ENCODE measurements around the gene SYNGAP1. TPM values are rescaled to one million over a fixed set of nuclear protein-coding genes. Genes with fewer than 3 reads are reported as not detected.

The SYNGAP1 gene
- total and polyA plus RNA-seq, 2 experiments from 2014 or later = 0.65 to 2.8 TPM

DNA sequence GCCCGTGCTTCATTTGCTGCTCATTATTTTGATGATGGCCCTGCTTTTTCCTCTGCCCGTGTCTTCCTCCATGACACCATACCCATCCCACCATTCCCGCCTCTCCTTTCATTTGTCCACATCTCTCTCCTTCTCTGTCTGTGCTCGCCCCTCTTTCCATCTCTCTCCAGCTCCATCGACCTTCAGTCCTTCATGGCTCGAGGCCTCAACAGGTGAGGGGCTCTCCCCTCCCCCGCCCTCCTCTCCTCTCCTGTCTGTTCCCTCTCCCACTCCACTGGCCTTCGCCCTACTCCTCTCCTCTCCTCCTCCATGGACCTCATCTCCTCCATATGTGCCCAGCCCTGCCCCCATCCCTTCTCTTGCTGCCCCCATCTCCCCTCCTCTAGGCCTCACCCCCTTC is 22.4 kb downstream of the SYNGAP1 start:
- WGBS, 2 experiments (ENCODE audit: low coverage in 1 of 2, low lambda C conversion rate in 2 of 2, missing lambda C conversion rate in 2 of 2) = 85 to 89% methylated on average over 6 to 8 of the region's 8 CpGs
- H3F3A ChIP-seq (ENCODE audit: insufficient read depth) = no peaks in the 10 kb centered on the region
- no peaks in the 10 kb centered on the region for H3K79me2 ChIP-seq (ENCODE audit: insufficient read depth)
- no peaks in the 10 kb centered on the region for H3K4me1 ChIP-seq (ENCODE audit: insufficient read depth)
- H3K27ac ChIP-seq = no peak overlapping the region
- H3K4me3 ChIP-seq = no peak overlapping the region
- no peaks in the 10 kb centered on the region for H3K9me3 ChIP-seq (ENCODE audit: low read depth)
- in situ Hi-C loops (cut with MboI) = no loop called here
- H4K20me1 ChIP-seq (ENCODE audit: insufficient read depth) = no peaks in the 10 kb centered on the region
- H2AFZ ChIP-seq = no peak overlapping the region
- H3K27me3 ChIP-seq (replicated peaks; ENCODE audit: insufficient read depth) = no peaks in the 10 kb centered on the region
- H3K36me3 ChIP-seq (ENCODE audit: low read depth) = peaks cover 6% of the 10 kb centered on the region; the same call in 1 of the 2 replicates
- H3K9ac ChIP-seq = no peak overlapping the region
- no peak for TF ChIP-seq EZH2 (IDR thresholded peaks at IDR 0.05; ENCODE audit: insufficient read depth, poor library complexity, severe bottlenecking)
- H3K9me2 ChIP-seq (ENCODE audit: insufficient read depth) = no peaks in the 10 kb centered on the region
- no peak overlapping the region for H3K4me2 ChIP-seq (ENCODE audit: unreplicated experiment)
- no peak for DNase-seq

DNA sequence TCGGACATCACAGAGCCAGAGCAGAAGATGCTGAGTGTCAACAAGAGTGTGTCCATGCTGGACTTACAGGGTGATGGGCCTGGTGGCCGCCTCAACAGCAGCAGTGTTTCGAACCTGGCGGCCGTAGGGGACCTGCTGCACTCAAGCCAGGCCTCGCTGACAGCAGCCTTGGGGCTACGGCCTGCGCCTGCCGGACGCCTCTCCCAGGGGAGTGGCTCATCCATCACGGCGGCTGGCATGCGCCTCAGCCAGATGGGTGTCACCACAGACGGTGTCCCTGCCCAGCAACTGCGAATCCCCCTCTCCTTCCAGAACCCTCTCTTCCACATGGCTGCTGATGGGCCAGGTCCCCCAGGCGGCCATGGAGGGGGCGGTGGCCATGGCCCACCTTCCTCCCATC is 23.2 kb downstream of the SYNGAP1 start:
- no peaks in the 10 kb centered on the region for H3F3A ChIP-seq (ENCODE audit: insufficient read depth)
- H3K9ac ChIP-seq = no peak overlapping the region
- H3K4me1 ChIP-seq (ENCODE audit: insufficient read depth) = no peaks in the 10 kb centered on the region
- 95 to 99% methylated on average over 14 to 17 of the region's 17 CpGs for WGBS, 2 experiments (ENCODE audit: low coverage in 1 of 2, low lambda C conversion rate in 2 of 2, missing lambda C conversion rate in 2 of 2)
- H3K79me2 ChIP-seq (ENCODE audit: insufficient read depth) = no peaks in the 10 kb centered on the region
- H3K4me2 ChIP-seq (ENCODE audit: unreplicated experiment) = no peak overlapping the region
- H4K20me1 ChIP-seq (ENCODE audit: insufficient read depth) = no peaks in the 10 kb centered on the region
- no peaks in the 10 kb centered on the region for H3K27me3 ChIP-seq (replicated peaks; ENCODE audit: insufficient read depth)
- H3K9me3 ChIP-seq (ENCODE audit: low read depth) = no peaks in the 10 kb centered on the region
- in situ Hi-C loops (cut with MboI) = no loop called here
- H3K36me3 ChIP-seq (ENCODE audit: low read depth) = peaks cover 5% of the 10 kb centered on the region; the same call in 1 of the 2 replicates
- TF ChIP-seq EZH2phosphoT487 (IDR thresholded peaks at IDR 0.05; ENCODE audit: insufficient read depth, low read depth) = no peak
- TF ChIP-seq EZH2 (IDR thresholded peaks at IDR 0.05; ENCODE audit: insufficient read depth, poor library complexity, severe bottlenecking) = no peak
- no peak overlapping the region for H3K4me3 ChIP-seq
- H3K27ac ChIP-seq = no peak overlapping the region
- DNase-seq = no peak
- no peak overlapping the region for H2AFZ ChIP-seq
- H3K9me2 ChIP-seq (ENCODE audit: insufficient read depth) = no peaks in the 10 kb centered on the region

DNA sequence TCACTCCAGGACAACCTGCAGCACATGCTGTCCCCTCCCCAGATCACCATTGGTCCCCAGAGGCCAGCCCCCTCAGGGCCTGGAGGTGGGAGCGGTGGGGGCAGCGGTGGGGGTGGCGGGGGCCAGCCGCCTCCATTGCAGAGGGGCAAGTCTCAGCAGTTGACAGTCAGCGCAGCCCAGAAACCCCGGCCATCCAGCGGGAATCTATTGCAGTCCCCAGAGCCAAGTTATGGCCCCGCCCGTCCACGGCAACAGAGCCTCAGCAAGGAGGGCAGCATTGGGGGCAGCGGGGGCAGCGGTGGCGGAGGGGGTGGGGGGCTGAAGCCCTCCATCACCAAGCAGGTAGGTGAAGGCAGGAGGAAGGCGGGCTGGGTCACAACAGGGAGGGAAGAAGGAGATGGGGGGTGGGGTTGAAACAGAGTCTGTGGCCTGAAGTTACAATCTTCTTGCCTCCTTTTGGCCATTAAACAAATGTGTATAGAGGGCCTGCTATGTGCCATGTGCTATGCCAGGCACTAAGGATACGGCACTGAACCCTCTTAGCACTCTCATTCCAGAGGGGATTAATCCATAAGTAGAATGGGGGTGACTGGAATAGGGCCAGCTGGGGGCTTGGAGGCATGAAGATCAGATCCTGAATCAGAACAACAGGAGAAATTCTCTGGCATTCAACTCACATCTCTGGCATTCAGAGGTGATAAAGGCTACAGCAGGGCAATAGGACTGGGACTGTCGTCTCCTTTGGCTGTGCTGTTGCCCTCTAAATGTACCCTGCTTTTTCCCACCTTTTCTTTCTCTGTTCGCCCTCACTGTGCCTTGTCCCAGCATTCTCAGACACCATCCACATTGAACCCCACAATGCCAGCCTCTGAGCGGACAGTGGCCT is 24.0 kb downstream of the SYNGAP1 start:
- no peaks in the 10 kb centered on the region; the same call in 1 of the 2 replicates for H3K36me3 ChIP-seq (ENCODE audit: low read depth)
- no peak for DNase-seq
- H3K9me3 ChIP-seq (ENCODE audit: low read depth) = no peaks in the 10 kb centered on the region
- no peak overlapping the region for H3K27ac ChIP-seq
- H3K9me2 ChIP-seq (ENCODE audit: insufficient read depth) = no peaks in the 10 kb centered on the region
- no peaks in the 10 kb centered on the region for H3F3A ChIP-seq (ENCODE audit: insufficient read depth)
- no peak overlapping the region for H3K9ac ChIP-seq
- 93 to 99% methylated on average over 4 to 18 of the region's 18 CpGs for WGBS, 2 experiments (ENCODE audit: low coverage in 1 of 2, low lambda C conversion rate in 2 of 2, missing lambda C conversion rate in 2 of 2)
- no peaks in the 10 kb centered on the region for H3K27me3 ChIP-seq (replicated peaks; ENCODE audit: insufficient read depth)
- no peak overlapping the region for H3K4me3 ChIP-seq
- no peaks in the 10 kb centered on the region for H3K79me2 ChIP-seq (ENCODE audit: insufficient read depth)
- no peak overlapping the region for H2AFZ ChIP-seq
- no peaks in the 10 kb centered on the region for H4K20me1 ChIP-seq (ENCODE audit: insufficient read depth)
- H3K4me2 ChIP-seq (ENCODE audit: unreplicated experiment) = no peak overlapping the region
- in situ Hi-C loops (cut with MboI) = no loop called here
- no peaks in the 10 kb centered on the region for H3K4me1 ChIP-seq (ENCODE audit: insufficient read depth)
- TF ChIP-seq EZH2phosphoT487 (IDR thresholded peaks at IDR 0.05; ENCODE audit: insufficient read depth, low read depth) = no peak

DNA sequence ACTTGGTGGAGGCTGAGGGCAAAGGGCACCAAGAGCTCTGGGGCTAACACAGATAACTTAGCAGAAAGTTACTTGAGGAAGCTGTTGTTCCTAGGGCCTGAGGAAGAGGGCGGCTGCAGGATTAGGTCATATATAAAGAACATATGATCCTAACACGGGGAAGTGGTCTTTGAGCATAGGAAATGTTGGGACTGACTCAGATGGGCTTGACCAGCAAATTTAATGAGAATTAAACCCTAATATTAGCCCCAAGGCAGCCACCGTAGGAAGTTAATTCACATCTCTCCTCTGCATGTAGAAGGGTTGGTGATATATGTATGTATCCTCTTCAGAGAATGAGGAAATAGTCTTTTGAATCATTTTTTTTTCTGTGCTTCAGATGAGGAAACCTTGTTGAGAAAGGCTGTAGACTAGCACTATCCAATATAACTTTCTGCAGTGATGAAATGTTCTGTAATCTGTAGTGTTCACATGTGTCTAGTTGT is 25.3 kb downstream of the SYNGAP1 start:
- Histone ChIP-seq H2AFZ (no peak overlapping the region), H3K79me2 (ENCODE audit: insufficient read depth) (no peaks in the 10 kb centered on the region), H3K4me3 (no peak overlapping the region), H3K4me1 (ENCODE audit: insufficient read depth) (no peaks in the 10 kb centered on the region), H3K9me2 (ENCODE audit: insufficient read depth) (no peaks in the 10 kb centered on the region), H3K27me3 (replicated peaks; ENCODE audit: insufficient read depth) (no peaks in the 10 kb centered on the region), H3K9ac (no peak overlapping the region), H4K20me1 (ENCODE audit: insufficient read depth) (no peaks in the 10 kb centered on the region), H3F3A (ENCODE audit: insufficient read depth) (peaks cover 6% of the 10 kb centered on the region), H3K36me3 (ENCODE audit: low read depth) (no peaks in the 10 kb centered on the region), H3K4me2 (ENCODE audit: unreplicated experiment) (no peak overlapping the region), H3K27ac (no peak overlapping the region), H3K9me3 (ENCODE audit: low read depth) (no peaks in the 10 kb centered on the region)
- TF ChIP-seq EZH2phosphoT487 (IDR thresholded peaks at IDR 0.05; ENCODE audit: insufficient read depth, low read depth) (no peak), EZH2 (IDR thresholded peaks at IDR 0.05; ENCODE audit: insufficient read depth, poor library complexity, severe bottlenecking) (no peak)
- peak; percentile 18 for DNase-seq
- WGBS, 2 experiments (ENCODE audit: low coverage in 1 of 2, low lambda C conversion rate in 2 of 2, missing lambda C conversion rate in 2 of 2) = 77 to 87% methylated on average over 3 of the region's 3 CpGs
- in situ Hi-C loops (cut with MboI) = no loop called here

All from GM23248 (cell line).